Epithelial cell of prostate (primary cell): Measurements from ENCODE around the gene SEC22A.

Experiments
- DNase-seq: peaks from one replicate; pipeline ENCODE4 v3.0.0-alpha.2; 2011; ENCODE audit warnings: low read depth, low spot score
- H3K27ac ChIP-seq: fragments of 450-650 bp; 2 replicates; pipeline ENCODE4 v1.5.1; 2017; ENCODE audit warnings: mild to moderate bottlenecking

SEC22A gene

DNA sequence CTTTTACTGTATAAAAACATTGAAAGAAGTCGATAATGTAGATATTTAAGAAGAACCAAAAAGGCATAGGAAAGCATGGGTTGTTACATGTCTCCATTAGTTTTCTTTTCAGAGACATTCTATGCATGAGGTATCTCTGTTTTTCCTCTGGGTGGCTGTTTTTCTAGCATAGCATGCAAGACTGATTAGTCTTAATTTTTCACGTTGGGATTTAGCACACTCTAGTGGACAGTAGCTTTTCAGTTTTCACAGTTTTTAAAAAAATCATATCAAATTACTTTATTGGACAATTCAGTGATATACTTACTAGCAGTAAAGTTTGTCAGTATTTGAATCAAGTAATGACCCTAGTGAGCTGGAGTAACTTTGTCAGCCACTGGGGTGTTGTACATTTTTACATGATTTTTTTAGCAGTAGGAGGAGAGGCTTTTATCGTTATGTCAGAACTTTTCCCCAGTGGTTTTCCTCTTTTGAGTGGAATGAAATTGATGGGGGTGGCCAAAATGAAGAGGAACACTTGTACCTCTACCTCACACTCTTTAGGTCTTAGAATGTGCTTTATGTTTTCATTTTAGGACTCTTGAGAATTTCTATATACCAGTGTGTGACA is 57.2 kb downstream of the SEC22A start:
- no peak for DNase-seq
- no peak overlapping the region for H3K27ac ChIP-seq

DNA sequence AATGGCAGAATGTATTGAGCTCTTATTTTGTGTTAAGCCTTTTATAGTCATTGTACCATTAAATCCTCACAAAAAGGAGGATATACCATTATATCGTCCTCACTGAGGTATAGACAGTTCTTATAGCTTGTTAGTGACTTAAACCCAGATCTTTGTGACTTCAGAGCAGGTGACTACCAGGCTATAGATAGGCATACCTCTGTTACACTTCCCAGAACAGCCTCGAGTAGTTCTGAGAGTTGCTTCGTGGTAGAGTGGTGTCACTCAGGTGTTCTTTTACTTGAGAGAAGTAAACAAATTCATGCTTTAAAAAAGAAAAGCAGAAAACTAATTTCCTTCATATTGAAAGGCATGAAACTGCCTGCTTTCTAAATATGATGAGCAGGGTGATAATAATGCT is 59.9 kb downstream of the SEC22A start:
- no peak overlapping the region for H3K27ac ChIP-seq
- DNase-seq = no peak

DNA sequence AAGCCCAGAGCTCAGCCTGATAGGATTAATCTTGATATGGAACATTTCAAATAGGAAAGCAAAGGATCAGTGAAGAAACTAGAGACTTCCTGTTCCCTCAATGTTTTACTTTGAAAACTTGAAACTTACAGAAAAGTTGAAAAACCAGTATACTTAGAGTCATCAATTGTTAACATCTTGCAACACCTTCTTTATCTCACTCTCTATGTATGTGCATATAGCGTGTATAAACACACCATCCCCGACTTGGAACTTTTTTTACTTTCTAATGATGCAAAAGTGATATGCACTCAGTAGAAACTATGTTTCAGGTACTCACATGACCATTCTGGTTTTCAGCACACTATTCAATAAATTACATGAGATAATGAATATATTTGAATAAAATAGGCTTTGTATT is 60.5 kb downstream of the SEC22A start:
- H3K27ac ChIP-seq = no peak overlapping the region
- DNase-seq = no peak

DNA sequence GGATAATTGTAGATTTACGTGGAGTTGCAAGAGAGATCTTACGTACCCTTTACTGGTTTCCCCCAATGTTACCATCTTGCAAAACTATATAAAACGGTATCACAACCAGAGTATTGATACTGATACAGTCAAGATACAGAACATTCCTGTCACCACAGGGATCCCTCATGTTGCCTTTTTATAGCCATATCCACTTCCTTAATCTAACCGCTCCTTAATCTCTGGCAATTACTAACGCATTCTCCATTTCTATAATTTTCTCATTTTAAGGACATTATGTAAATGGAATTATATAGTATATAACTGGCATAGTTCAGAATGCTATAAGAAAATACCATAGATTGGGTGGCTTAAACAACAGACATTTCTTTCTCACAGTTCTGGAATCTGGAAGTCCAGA is 61.1 kb downstream of the SEC22A start:
- no peak for DNase-seq
- no peak overlapping the region for H3K27ac ChIP-seq

DNA sequence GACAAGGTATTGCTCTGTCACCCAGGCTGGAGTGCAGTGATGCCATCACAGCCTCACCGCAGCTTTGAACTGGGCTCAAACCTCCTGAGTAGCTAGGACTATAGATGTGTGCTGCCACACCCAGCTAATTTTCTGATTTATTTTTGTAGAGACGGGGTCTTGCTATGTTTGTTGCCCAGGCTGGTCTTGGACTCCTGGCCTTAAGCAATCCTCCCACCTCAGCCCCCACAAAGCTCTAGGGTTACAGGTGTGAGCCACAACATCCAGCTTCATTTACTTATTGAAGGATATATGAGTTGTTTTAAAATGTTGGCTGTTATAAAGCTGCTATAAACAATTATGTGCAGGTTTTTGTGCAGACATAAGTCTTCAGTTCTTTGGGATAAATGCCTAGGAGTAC is 62.2 kb downstream of the SEC22A start:
- DNase-seq = no peak
- no peak overlapping the region for H3K27ac ChIP-seq

DNA sequence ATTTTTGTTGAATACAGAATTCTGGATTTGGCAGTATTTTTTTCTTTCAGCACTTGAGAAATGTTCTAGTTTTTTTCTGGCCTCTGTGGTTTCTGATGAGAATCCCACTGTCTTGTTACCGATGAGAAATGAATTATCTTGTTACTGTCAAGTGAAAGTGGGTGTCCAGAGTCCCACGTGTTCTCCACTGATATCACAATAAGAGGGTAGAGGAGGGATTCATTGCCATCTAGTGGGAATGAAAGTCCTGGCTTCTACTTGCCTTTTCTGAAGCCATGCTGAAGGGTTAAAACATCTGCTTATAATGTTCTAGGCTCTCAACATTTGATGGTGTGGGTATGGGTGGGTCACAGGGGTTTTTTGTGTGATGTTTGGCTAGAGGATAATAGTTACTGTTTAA is 66.1 kb downstream of the SEC22A start:
- no peak for DNase-seq
- H3K27ac ChIP-seq = no peak overlapping the region

DNA sequence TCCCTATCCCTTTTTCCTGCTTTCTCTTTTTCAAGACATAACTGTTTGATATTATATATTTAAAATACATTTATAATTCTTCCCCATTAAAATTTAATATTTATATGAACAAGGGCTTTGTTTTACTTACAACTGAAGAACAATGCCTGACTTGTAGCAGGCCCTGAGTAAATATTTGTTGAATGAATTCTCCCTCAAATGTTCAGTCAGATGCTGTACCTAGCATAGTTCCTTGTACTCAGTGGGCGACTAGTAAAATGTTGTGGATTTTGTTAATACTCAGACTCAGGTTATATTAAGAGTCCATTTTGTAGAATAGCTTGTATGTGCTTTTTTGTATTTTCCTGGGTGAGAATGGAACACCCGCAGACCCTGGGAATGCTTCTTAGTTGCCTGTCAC is 69.1 kb downstream of the SEC22A start:
- H3K27ac ChIP-seq = no peak overlapping the region
- DNase-seq = no peak

DNA sequence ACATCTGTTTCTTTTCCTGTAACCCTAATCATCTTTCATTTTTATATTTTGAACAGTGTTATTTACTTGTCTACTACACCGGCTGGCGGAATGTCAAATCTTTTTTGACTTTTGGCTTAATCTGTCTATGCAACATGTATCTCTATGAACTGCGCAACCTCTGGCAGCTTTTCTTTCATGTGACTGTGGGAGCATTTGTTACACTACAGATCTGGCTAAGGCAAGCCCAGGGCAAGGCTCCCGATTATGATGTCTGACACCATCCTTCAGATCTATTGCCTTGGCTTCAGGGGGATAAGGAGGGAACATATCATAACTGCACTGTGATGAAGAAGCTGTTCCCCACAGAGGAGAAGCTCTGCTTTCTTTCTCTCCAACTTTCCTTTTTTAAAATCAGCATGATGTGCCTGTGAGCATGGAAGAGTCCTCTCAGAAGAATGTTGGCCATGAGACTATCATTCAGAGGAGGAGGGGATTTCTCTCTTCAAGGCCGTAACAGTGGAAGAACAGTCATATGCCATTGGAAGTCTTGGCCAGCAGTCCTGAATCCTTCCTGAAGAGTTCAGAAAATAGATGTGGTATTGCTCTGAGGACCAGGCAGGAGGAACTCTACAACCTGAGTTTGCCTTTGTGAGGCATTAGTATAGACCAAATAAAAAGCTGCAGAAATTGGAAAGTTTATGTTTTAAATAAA is 69.9 kb downstream of the SEC22A start:
- no peak for DNase-seq

DNA sequence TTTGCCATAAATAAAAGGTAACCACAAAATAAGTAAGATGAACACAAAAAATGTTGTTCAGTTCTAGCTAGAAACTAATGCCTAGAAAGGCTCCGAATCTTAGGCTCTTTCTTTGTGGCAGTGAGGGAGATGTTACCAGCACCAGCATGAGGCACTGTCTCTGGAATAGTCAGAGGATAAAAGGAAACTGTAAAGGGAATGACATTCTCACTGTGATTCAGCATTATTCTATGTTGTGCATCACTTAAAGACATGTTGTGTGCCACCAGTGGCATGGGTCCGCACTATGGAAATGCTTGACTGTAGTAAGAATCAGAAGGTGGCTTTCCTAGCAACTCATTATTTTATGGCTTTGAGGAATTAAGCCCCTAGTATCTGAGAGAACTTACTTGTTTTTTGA is 70.8 kb downstream of the SEC22A start:
- peak overlapping the region; percentile 81 for H3K27ac ChIP-seq
- DNase-seq = no peak

More for the DNA sequence above, 69.9 kb downstream of the SEC22A start:
- peak overlapping the region; percentile 81 for H3K27ac ChIP-seq

DNA sequence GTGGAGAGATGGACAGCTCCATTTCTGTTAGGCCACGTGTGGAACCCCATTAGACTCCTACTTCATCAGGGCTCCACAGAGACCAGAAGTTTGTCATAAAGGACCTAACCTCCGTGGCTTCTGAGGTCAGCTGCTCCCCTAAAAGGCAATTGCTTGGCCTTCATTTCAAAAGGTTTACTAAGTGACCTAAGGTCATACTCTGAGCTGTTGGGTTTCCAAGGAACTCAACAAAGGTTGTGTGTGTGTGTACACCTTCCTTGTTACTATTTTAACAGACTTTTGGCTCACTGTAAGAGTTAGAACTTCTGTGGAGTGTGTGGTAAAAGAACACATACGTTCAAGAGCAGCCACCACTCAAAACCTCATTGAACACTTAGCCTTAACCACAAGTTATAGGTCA is 73.9 kb downstream of the SEC22A start:
- no peak overlapping the region for H3K27ac ChIP-seq
- DNase-seq = no peak

DNA sequence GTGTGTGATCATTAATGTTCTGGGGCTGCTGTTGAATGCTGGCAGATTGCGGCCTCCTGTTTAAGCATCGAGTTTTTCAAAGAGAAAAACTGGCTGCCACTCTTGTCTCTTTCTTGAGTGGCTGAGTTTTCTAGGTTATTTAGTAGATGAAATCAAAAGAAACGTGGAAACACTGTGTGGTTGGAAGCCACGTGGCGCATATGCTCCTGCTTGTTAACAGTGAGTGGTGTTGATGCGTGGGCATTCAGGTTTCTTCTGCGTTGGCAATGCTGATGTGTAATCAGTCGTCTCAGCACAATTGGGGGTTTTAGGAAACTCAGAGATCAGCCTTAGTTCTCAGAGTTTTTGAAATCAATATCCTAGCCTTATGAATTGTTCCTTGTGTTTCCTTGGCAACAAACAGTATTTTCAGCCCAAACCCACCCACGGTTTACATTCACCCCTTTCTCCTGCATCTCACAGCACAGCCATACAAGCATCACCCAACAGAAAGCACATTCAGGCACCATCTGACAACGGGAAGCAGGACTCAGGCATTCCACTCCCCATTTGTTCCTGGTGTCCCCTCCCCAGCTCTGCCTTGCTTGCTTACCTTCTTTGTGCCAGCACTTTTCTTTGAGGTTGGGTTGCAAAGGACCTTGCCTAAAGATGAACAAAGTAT is 74.7 kb downstream of the SEC22A start:
- no peak overlapping the region for H3K27ac ChIP-seq
- no peak for DNase-seq

DNA sequence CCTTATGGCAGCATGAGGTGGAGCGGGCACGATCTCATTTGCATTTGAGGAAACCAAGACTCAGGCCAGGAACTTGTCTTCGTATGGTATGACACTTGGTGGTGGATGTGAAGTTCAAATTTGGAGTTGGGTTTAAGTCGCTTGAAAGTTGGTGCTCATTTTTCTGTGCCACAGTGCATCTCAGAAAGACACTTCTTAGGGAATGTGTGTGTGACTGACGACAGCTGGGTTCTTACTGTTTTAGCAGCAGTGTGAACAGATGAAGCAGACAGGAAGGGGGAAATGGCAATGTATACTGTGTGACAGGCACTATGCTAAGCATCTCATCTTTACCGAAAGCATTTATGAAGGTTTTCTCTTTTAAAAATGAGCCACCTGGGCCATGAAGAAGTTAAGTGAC is 75.4 kb downstream of the SEC22A start:
- no peak for DNase-seq
- H3K27ac ChIP-seq = no peak overlapping the region

DNA sequence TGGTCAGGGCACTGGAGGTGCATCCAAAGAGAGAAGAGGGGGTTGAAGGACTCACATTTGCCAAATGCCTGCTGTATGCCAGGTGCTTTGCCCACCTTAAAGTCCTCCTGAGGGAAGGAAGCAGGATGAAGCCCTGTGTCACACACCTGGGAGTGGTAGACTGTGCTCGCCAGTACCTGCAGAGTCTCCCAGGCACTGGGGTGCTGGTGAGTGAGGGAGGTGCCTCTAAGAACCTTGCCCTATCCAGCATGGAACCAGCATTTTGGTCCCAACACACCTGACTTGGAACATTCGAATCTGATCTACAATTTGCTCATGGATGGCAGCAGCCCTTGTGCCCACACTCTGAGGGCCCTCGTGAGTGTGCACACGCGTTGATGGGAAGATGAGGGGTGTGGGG is 76.7 kb downstream of the SEC22A start:
- DNase-seq = no peak
- no peak overlapping the region for H3K27ac ChIP-seq

DNA sequence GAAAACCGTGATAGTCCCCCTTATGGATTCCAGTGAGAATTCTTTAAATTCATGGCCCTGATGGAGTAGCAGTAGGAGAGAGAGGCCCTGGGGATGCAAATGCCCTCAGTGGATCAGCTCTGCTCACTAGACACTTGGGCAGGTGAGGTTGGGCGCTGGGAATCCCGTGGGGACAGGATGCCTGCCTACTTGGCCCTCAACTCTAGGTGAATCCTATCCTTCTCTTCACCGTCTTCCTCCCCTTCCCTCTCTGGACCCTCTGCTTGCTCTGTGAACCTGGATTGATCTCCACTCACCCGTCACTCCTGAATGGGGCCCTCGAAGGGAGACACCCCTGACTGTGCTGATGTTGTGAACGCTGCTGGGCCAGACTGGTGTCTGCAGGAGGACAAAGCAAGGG is 77.4 kb downstream of the SEC22A start:
- no peak overlapping the region for H3K27ac ChIP-seq
- DNase-seq = no peak

DNA sequence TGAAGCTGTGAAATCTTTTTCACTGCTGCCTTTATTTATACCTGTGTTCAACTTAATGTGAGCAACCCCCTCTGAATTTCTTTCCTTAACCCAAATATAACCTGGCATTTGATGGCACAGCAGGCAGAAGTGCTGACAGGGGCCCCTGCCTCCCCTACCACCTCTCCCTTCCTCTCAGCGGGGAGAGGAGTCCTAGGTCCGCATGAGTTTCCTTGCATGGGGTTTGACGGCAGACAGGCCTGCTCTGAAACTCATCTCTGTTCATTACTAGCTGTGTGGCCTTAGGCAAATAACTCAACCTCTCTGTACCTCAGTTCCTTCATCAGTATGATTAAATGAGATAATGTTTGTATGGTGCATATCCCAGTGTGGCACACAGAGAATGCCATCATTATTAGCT is 79.7 kb downstream of the SEC22A start:
- DNase-seq = no peak
- H3K27ac ChIP-seq = no peak overlapping the region

DNA sequence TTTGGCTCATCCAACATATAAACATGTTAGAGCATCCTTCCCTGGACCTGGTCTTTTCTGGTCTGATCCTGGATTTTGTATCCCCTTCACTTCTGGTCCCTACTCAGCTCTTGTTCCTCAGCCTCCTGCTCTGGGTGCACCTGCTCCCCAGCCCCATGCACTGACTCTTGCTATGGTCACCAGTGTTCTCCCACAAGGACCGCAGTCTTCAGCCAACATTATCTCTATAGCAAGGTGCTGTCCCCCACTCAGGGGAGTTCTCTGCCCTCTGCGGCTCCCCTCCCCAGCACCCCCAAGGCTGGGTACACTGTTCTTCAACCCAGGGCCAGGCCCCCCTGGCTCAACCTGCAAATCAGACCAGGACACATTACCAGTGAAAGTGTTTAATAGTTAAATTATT is 80.2 kb downstream of the SEC22A start:
- no peak overlapping the region for H3K27ac ChIP-seq
- no peak for DNase-seq

DNA sequence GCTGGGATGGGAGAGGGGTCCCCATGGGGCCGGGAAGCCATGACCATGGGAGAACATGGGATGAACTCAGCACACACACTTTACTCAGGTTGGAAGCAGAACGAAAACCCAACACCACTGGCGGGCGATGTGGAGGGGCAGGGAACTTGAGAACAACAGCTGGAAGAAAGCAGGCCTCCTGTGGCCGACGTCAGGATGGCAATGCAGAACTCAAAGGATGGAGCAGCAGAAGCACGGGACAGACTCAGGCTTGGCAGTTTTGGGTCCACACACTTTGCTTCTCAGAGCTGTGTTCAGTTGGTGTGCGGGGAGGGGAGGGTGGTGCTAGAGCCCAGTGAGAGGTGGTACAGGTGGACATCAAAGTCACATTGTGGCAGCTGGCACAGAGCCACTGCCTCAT is 80.7 kb downstream of the SEC22A start:
- DNase-seq = no peak
- H3K27ac ChIP-seq = no peak overlapping the region

DNA sequence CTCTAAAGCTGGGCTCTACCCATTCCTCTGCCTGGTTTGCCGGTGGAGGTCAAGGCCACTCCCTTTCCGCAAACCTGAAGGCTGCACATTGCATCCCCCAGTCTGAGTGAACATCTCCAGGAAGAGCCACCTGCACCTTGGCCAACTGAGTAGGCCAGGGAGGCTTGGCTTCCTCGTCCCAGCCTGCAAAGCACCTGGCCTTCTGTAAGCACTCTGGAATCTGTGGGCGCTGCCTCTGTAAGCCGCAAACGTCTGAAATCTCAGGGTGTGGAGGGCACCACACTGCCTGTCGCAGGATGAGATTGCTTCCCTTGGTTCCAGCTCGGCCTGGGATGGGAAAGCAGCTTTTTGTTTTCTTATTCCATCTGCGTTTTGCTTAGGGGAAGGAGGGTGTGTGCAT is 81.3 kb downstream of the SEC22A start:
- H3K27ac ChIP-seq = no peak overlapping the region
- DNase-seq = no peak

DNA sequence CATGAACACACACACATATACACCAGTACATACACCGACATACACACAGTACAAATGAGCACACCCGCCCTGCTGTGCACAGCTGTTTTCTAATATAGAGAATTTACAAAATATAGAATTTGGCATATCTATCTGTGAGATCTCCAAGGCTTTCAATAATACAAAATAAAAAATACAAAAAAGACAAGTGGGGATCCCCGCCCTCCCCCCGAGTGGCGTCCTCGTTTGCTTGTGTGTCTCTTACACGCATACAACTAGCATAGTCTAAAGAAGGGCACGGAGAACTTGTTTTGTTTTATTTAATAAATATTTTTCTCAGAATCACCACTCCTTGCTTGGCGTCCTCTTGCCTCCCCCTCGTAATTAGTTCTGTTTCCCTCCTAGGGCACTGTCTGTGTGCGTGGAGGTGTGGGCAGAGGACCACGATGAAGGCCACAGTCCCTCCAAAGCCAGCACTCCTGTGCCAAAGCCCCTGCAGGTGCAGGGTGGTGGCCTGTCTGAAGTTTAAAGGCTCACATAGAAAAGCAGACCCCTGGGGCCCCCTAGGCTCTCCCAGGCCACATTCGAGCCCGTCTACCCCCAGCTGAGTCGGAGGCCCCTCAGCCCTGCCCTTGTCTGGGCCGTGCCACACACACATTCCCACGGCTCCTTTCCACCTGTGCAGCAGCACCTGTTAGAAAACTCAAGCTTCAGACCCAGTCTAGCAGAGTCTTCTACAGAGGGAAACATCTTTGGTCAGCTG is 82.1 kb downstream of the SEC22A start:
- H3K27ac ChIP-seq = no peak overlapping the region
- no peak for DNase-seq

DNA sequence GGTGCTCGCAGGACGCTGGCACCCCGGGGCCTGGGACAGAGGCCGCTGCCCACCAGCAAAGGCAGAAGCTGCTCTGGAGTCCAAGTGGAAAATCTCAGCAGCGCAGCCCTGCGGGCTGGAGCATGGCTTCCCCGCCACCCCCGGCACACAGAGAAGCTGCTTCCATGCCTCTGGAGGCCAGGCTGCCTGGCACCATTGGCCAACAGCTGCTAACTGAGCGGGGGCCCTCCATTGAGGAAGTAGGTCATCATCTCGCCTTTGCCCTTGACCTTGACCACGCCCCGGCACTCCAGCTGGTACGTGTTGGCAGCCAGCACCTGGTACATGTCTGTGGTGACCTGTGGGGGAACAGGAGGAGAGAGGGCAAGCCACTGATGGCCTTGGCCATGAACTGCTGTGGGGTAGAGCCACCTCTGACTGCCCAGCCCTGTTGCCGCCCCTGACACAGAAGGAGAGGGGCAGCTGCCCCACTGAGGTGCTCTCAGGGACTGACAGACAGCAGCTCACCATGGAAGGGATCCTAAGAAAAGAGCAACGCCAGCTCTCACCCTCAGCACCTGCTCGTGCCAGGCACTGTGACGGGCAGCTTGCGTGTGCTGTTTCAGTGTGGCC is 82.8 kb downstream of the SEC22A start:
- no peak overlapping the region for H3K27ac ChIP-seq
- no peak for DNase-seq

DNA sequence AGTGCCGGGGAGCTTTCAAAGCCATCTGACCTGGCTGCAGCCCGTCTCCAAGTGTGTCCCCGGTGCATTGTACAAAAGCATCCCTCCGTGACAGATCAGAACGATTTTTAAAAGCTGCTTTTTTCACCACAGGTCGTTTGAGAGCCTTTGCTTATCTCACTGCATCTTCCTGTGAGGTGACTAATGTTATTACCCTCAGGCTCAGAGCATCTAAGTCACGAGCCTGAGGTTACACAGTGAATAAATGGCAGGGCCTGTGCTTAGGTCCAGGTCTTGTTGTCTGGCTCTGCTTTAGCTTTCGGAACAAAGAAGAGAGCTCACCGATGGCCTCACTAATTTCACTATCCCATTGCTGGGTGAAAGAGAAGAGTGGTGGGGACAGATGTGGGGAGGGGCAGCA is 83.3 kb downstream of the SEC22A start:
- no peak overlapping the region for H3K27ac ChIP-seq
- DNase-seq = no peak
